ENCODE data around the gene DAB2IP. TPM values are rescaled to one million over a fixed set of nuclear protein-coding genes. Genes with fewer than 3 reads are reported as not detected.

DAB2IP gene
- total and polyA plus RNA-seq, 2 experiments from 2014 or later, result 8.9 to 42.8 TPM

DNA sequence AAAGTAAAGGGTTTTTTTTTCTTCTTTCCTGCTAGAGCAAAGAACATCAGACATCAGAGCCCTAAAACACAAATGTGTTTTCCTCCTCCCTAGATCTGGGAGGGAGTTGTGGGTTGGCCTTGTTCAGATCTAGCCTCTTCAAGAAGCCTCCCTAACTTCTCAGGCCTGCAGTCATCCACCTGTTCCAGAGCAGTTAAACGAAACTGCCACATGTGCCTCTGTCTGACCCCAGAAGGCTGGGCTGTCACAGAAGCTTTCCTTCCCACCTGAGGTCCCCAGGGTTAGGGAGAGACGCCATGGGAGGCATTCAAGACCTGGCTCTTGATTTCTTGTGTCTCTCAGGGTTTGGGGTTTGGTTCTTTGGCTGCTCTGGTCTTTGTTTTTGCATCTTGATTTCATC is 87.0 kb downstream of the DAB2IP start:
- peak overlapping the region; percentile 99; the same call in 1 of the 2 replicates for H3K4me2 ChIP-seq
- no peaks in the 10 kb centered on the region for H3K36me3 Mint-ChIP-seq (ENCODE audit: low read depth)

More for the DNA sequence above, 87.0 kb downstream of the DAB2IP start:
- DNase-seq (ENCODE audit: low spot score) (no peak), ATAC-seq (no peak)
- peaks cover 51% of the 10 kb centered on the region for H3K79me2 ChIP-seq (replicated peaks; ENCODE audit: insufficient read depth)
- no peak overlapping the region for H3K27ac Mint-ChIP-seq
- no peak for TF ChIP-seq POLR2AphosphoS5 (IDR thresholded peaks at IDR 0.05; ENCODE audit: low read depth)
- TF ChIP-seq, protein P1, sequence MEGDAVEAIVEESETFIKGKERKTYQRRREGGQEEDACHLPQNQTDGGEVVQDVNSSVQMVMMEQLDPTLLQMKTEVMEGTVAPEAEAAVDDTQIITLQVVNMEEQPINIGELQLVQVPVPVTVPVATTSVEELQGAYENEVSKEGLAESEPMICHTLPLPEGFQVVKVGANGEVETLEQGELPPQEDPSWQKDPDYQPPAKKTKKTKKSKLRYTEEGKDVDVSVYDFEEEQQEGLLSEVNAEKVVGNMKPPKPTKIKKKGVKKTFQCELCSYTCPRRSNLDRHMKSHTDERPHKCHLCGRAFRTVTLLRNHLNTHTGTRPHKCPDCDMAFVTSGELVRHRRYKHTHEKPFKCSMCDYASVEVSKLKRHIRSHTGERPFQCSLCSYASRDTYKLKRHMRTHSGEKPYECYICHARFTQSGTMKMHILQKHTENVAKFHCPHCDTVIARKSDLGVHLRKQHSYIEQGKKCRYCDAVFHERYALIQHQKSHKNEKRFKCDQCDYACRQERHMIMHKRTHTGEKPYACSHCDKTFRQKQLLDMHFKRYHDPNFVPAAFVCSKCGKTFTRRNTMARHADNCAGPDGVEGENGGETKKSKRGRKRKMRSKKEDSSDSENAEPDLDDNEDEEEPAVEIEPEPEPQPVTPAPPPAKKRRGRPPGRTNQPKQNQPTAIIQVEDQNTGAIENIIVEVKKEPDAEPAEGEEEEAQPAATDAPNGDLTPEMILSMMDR (conservative IDR thresholded peaks at IDR 0.05; ENCODE audit: low read depth in 2 of 2), result no peak
- no peak for TF ChIP-seq JUNB (IDR thresholded peaks at IDR 0.05; ENCODE audit: unreplicated experiment)
- no peak for TF ChIP-seq ZNF331 (CRISPR knock-in tag; IDR thresholded peaks at IDR 0.05; ENCODE audit: low read depth)
- no peak for TF ChIP-seq CREB1 (CRISPR knock-in tag; IDR thresholded peaks at IDR 0.05; ENCODE audit: low read depth)
- no peak for TF ChIP-seq STAT1 (IDR thresholded peaks at IDR 0.05; ENCODE audit: unreplicated experiment)
- TF ChIP-seq EZH2phosphoT487 (IDR thresholded peaks at IDR 0.05; ENCODE audit: unreplicated experiment), result no peak
- no peak for TF ChIP-seq ZNF114 (CRISPR knock-in tag; IDR thresholded peaks at IDR 0.05)
- TF ChIP-seq, protein P2, sequence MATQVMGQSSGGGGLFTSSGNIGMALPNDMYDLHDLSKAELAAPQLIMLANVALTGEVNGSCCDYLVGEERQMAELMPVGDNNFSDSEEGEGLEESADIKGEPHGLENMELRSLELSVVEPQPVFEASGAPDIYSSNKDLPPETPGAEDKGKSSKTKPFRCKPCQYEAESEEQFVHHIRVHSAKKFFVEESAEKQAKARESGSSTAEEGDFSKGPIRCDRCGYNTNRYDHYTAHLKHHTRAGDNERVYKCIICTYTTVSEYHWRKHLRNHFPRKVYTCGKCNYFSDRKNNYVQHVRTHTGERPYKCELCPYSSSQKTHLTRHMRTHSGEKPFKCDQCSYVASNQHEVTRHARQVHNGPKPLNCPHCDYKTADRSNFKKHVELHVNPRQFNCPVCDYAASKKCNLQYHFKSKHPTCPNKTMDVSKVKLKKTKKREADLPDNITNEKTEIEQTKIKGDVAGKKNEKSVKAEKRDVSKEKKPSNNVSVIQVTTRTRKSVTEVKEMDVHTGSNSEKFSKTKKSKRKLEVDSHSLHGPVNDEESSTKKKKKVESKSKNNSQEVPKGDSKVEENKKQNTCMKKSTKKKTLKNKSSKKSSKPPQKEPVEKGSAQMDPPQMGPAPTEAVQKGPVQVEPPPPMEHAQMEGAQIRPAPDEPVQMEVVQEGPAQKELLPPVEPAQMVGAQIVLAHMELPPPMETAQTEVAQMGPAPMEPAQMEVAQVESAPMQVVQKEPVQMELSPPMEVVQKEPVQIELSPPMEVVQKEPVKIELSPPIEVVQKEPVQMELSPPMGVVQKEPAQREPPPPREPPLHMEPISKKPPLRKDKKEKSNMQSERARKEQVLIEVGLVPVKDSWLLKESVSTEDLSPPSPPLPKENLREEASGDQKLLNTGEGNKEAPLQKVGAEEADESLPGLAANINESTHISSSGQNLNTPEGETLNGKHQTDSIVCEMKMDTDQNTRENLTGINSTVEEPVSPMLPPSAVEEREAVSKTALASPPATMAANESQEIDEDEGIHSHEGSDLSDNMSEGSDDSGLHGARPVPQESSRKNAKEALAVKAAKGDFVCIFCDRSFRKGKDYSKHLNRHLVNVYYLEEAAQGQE (IDR thresholded peaks at IDR 0.05; ENCODE audit: unreplicated experiment), result no peak
- no peak for TF ChIP-seq EZH2 (IDR thresholded peaks at IDR 0.05; ENCODE audit: low read depth, unreplicated experiment)
- TF ChIP-seq, protein P3, sequence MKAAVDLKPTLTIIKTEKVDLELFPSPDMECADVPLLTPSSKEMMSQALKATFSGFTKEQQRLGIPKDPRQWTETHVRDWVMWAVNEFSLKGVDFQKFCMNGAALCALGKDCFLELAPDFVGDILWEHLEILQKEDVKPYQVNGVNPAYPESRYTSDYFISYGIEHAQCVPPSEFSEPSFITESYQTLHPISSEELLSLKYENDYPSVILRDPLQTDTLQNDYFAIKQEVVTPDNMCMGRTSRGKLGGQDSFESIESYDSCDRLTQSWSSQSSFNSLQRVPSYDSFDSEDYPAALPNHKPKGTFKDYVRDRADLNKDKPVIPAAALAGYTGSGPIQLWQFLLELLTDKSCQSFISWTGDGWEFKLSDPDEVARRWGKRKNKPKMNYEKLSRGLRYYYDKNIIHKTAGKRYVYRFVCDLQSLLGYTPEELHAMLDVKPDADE (IDR thresholded peaks at IDR 0.05), result no peak
- no peak for TF ChIP-seq NANOG (IDR thresholded peaks at IDR 0.05; ENCODE audit: borderline replicate concordance)
- TF ChIP-seq, protein P4, sequence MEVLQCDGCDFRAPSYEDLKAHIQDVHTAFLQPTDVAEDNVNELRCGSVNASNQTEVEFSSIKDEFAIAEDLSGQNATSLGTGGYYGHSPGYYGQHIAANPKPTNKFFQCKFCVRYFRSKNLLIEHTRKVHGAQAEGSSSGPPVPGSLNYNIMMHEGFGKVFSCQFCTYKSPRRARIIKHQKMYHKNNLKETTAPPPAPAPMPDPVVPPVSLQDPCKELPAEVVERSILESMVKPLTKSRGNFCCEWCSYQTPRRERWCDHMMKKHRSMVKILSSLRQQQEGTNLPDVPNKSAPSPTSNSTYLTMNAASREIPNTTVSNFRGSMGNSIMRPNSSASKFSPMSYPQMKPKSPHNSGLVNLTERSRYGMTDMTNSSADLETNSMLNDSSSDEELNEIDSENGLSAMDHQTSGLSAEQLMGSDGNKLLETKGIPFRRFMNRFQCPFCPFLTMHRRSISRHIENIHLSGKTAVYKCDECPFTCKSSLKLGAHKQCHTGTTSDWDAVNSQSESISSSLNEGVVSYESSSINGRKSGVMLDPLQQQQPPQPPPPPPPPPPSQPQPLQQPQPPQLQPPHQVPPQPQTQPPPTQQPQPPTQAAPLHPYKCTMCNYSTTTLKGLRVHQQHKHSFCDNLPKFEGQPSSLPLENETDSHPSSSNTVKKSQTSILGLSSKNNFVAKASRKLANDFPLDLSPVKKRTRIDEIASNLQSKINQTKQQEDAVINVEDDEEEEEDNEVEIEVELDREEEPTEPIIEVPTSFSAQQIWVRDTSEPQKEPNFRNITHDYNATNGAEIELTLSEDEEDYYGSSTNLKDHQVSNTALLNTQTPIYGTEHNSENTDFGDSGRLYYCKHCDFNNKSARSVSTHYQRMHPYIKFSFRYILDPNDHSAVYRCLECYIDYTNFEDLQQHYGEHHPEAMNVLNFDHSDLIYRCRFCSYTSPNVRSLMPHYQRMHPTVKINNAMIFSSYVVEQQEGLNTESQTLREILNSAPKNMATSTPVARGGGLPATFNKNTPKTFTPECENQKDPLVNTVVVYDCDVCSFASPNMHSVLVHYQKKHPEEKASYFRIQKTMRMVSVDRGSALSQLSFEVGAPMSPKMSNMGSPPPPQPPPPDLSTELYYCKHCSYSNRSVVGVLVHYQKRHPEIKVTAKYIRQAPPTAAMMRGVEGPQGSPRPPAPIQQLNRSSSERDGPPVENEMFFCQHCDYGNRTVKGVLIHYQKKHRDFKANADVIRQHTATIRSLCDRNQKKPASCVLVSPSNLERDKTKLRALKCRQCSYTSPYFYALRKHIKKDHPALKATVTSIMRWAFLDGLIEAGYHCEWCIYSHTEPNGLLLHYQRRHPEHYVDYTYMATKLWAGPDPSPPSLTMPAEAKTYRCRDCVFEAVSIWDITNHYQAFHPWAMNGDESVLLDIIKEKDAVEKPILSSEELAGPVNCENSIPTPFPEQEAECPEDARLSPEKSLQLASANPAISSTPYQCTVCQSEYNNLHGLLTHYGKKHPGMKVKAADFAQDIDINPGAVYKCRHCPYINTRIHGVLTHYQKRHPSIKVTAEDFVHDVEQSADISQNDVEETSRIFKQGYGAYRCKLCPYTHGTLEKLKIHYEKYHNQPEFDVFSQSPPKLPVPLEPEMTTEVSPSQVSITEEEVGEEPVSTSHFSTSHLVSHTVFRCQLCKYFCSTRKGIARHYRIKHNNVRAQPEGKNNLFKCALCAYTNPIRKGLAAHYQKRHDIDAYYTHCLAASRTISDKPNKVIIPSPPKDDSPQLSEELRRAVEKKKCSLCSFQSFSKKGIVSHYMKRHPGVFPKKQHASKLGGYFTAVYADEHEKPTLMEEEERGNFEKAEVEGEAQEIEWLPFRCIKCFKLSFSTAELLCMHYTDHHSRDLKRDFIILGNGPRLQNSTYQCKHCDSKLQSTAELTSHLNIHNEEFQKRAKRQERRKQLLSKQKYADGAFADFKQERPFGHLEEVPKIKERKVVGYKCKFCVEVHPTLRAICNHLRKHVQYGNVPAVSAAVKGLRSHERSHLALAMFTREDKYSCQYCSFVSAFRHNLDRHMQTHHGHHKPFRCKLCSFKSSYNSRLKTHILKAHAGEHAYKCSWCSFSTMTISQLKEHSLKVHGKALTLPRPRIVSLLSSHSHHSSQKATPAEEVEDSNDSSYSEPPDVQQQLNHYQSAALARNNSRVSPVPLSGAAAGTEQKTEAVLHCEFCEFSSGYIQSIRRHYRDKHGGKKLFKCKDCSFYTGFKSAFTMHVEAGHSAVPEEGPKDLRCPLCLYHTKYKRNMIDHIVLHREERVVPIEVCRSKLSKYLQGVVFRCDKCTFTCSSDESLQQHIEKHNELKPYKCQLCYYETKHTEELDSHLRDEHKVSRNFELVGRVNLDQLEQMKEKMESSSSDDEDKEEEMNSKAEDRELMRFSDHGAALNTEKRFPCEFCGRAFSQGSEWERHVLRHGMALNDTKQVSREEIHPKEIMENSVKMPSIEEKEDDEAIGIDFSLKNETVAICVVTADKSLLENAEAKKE (CRISPR knock-in tag; IDR thresholded peaks at IDR 0.05), result no peak
- no peak overlapping the region for H3K4me3 Mint-ChIP-seq
- peaks cover 24% of the 10 kb centered on the region for H3K27me3 Mint-ChIP-seq (ENCODE audit: insufficient read depth, low read depth, poor library complexity)
- no peak overlapping the region for H3K27ac ChIP-seq (ENCODE audit: low read depth)
- H4K20me1 ChIP-seq (replicated peaks; ENCODE audit: insufficient read depth), result peaks cover 21% of the 10 kb centered on the region
- H3K36me3 ChIP-seq (ENCODE audit: insufficient read depth), result no peaks in the 10 kb centered on the region
- H3K9me2 ChIP-seq (ENCODE audit: insufficient read depth), result no peaks in the 10 kb centered on the region
- H3K4me1 ChIP-seq (ENCODE audit: insufficient read depth), result peaks cover 56% of the 10 kb centered on the region
- no peak overlapping the region for H2AFZ ChIP-seq
- H3K4me1 Mint-ChIP-seq, result peaks cover 72% of the 10 kb centered on the region
- H3K4me3 ChIP-seq, result 0 out of 2 replicates have a peak overlapping the region, but pooled peaks have one; percentile 17
- 0 out of 2 replicates have a peak, but pooled peaks cover 8% of the 10 kb centered on the region for H3K27me3 ChIP-seq (ENCODE audit: insufficient read depth)
- no peaks in the 10 kb centered on the region for H3K9me3 Mint-ChIP-seq
- H3F3A ChIP-seq (replicated peaks; ENCODE audit: low read depth), result peaks cover 17% of the 10 kb centered on the region

All from GM23338 (cell line).